DOHH2 (cell line): ENCODE measurements around the gene MAP3K5.

ENCODE experiments used
- H3F3A ChIP-seq: fragments of 200-600 bp; sonication (generic), shearing (Covaris generic); 2 replicates; pipeline ENCODE4 v1.6.0; 2016; ENCODE audit warnings: antibody characterized with exemption, mild to moderate bottlenecking; ENCODE audit not compliant: control insufficient read depth, insufficient read depth
- H3K27ac ChIP-seq: fragments of 200-600 bp; sonication (generic); 2 replicates; pipeline ENCODE4 v1.5.1; 2014; ENCODE audit warnings: low read depth, mild to moderate bottlenecking, low read length, moderate library complexity
- H3K27me3 ChIP-seq: fragments of 200-600 bp; sonication (generic); 2 replicates; pipeline ENCODE4 v1.6.1; 2014; ENCODE audit warnings: mild to moderate bottlenecking, low read length, mixed read lengths; ENCODE audit not compliant: control insufficient read depth
- H3K36me3 ChIP-seq: fragments of 200-600 bp; sonication (generic); 2 replicates; pipeline ENCODE4 v1.6.1; 2014; ENCODE audit warnings: mild to moderate bottlenecking, low read length, moderate library complexity, mixed read lengths; ENCODE audit not compliant: control insufficient read depth
- H3K4me1 ChIP-seq: fragments of 200-600 bp; sonication (generic); 2 replicates; pipeline ENCODE4 v1.6.1; 2014; ENCODE audit warnings: mild to moderate bottlenecking, low read length, mixed read lengths; ENCODE audit not compliant: control insufficient read depth
- H3K4me2 ChIP-seq: fragments of 200-600 bp; sonication (generic); 2 replicates; pipeline ENCODE4 v1.6.0; 2014; ENCODE audit warnings: mild to moderate bottlenecking, low read length, moderate library complexity
- H3K4me3 ChIP-seq: fragments of 200-600 bp; sonication (generic); 2 replicates; pipeline ENCODE4 v1.5.1; 2014; ENCODE audit warnings: mild to moderate bottlenecking, low read length, mixed read lengths
- H3K79me2 ChIP-seq: fragments of 200-600 bp; sonication (generic); 2 replicates; pipeline ENCODE4 v1.6.1; 2014; ENCODE audit warnings: mild to moderate bottlenecking, low read length, mixed read lengths; ENCODE audit not compliant: control insufficient read depth
- H3K9me2 ChIP-seq: fragments of 200-600 bp; sonication (generic); replicated peaks from 2 replicates; pipeline ENCODE4 v1.6.1; 2014; ENCODE audit warnings: mild to moderate bottlenecking, low read length, mixed read lengths; ENCODE audit not compliant: control insufficient read depth
- H3K9me3 ChIP-seq: fragments of 200-600 bp; sonication (generic); 2 replicates; pipeline ENCODE4 v1.6.1; 2014; ENCODE audit warnings: antibody characterized with exemption, low read length, mixed read lengths; ENCODE audit not compliant: control insufficient read depth, insufficient read depth
- H4K20me1 ChIP-seq: fragments of 200-600 bp; sonication (generic); 2 replicates; pipeline ENCODE4 v1.6.0; 2014; ENCODE audit warnings: low read depth, mild to moderate bottlenecking, antibody characterized with exemption, low read length, moderate library complexity; ENCODE audit not compliant: control insufficient read depth, insufficient read depth
- EZH2phosphoT487 ChIP-seq: fragments of 200-600 bp; sonication (generic); IDR thresholded peaks from 2 replicates; pipeline ENCODE4 v1.6.1; 2017; ENCODE audit warnings: borderline replicate concordance, mild to moderate bottlenecking, antibody characterized with exemption, low read length, moderate library complexity, mixed read lengths
- TF ChIP-seq, protein P1 (sequence below): fragments of 200-600 bp; sonication (generic); IDR thresholded peaks from one replicate; pipeline ENCODE4 v1.5.1; 2014; ENCODE audit warnings: antibody characterized with exemption, mild to moderate bottlenecking, low read depth, low read length; ENCODE audit not compliant: poor library complexity, severe bottlenecking

Gene MAP3K5

DNA sequence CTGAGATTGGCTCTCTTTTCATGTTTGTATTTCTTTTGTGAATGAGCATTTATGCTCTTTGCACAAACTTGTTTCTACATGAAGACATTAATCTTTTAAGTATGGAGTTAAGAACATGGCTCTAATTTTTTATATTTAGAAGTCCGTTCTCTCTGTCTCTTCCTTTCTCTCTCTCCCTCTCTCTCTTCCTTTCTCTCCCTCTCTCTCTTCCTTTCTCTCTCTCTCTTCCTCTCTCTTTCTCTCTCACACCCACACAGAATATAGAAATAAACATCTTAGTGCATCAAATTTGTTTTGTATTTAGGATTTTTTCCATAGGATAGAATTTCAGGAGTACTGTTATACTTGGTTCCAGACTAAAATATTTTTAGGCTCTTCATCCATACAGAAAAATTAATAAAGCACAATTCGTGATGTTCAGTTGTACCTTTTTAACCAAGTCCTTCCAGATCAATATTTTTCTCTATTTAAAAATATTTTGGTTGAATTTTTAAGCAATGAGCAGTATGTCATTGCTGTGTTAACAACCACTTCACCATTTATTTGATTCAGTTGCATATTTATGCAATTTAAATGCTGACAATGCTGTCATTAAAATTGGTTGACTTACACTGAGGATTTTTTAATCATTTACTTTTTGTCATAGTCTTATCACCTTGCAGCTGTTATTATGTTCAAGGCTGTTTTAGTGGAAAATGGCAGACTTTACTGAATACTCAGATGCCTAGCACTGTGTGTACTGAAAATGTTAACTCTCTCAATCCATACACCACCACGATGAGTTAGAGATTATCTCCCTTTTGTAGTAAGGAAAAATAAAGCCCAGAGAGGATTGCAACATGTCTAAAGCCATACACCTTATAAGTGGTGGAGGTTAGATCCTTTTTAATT is 129.7 kb downstream of the MAP3K5 start:
- no peaks in the 10 kb centered on the region for H3K27me3 ChIP-seq
- no peaks in the 10 kb centered on the region for H3K9me3 ChIP-seq
- H3K4me2 ChIP-seq: no peak overlapping the region
- no peak overlapping the region for H3K27ac ChIP-seq
- H4K20me1 ChIP-seq: no peaks in the 10 kb centered on the region
- no peak for TF ChIP-seq EZH2phosphoT487
- TF ChIP-seq, protein P1, sequence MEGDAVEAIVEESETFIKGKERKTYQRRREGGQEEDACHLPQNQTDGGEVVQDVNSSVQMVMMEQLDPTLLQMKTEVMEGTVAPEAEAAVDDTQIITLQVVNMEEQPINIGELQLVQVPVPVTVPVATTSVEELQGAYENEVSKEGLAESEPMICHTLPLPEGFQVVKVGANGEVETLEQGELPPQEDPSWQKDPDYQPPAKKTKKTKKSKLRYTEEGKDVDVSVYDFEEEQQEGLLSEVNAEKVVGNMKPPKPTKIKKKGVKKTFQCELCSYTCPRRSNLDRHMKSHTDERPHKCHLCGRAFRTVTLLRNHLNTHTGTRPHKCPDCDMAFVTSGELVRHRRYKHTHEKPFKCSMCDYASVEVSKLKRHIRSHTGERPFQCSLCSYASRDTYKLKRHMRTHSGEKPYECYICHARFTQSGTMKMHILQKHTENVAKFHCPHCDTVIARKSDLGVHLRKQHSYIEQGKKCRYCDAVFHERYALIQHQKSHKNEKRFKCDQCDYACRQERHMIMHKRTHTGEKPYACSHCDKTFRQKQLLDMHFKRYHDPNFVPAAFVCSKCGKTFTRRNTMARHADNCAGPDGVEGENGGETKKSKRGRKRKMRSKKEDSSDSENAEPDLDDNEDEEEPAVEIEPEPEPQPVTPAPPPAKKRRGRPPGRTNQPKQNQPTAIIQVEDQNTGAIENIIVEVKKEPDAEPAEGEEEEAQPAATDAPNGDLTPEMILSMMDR: no peak
- H3K4me3 ChIP-seq: no peak overlapping the region
- H3K36me3 ChIP-seq: no peaks in the 10 kb centered on the region
- no peaks in the 10 kb centered on the region for H3K4me1 ChIP-seq
- H3K79me2 ChIP-seq: no peaks in the 10 kb centered on the region
- no peaks in the 10 kb centered on the region for H3K9me2 ChIP-seq
- no peaks in the 10 kb centered on the region for H3F3A ChIP-seq

DNA sequence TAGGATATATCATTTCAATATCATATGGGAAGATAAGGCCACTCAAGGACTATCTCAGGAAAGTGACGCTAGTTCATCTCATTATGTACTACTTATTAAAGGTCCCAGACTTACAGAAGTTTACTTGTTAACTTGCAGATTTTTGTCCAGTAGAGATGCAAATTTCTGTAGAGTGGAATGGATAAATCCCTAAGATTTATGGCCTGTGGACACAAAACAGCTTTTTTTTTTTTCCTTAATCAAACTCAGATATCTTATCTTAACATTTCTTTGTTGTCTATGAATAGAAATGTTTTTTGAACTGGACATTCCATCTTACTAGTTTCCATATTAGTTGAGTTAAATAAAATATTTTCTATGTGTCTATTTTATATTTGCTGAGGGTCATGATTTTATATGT is 131.6 kb downstream of the MAP3K5 start:
- no peaks in the 10 kb centered on the region for H3K79me2 ChIP-seq
- TF ChIP-seq EZH2phosphoT487: no peak
- TF ChIP-seq, protein P1: no peak
- no peak overlapping the region for H3K4me3 ChIP-seq

DNA sequence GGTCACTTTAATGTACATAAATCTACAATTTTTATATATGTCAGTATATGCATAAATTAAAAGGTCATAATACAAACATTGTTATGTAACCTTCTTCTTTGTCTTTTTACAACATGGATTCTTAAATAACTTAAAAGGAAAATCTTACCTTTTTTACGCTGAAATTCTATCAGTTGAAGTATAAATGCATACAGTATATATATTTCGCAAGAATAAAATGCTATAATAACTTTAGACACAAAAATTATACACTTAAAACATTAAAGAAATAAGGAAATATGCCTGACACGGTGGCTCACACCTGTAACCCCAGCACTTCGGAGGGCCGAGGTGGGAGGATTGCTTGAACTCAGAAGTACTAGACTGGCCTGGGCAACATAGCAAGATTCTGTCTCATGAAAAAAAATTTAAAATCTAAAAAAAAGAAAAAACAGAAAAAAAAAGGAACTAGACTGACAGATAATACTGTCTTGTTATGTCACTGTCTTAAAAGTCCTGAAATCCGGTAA is 132.2 kb downstream of the MAP3K5 start:
- no peak overlapping the region for H3K27ac ChIP-seq
- no peaks in the 10 kb centered on the region for H3F3A ChIP-seq
- no peaks in the 10 kb centered on the region for H3K4me1 ChIP-seq
- H3K27me3 ChIP-seq: no peaks in the 10 kb centered on the region
- no peaks in the 10 kb centered on the region for H4K20me1 ChIP-seq
- no peaks in the 10 kb centered on the region for H3K9me2 ChIP-seq
- H3K36me3 ChIP-seq: no peaks in the 10 kb centered on the region
- H3K4me2 ChIP-seq: no peak overlapping the region
- TF ChIP-seq, protein P1: no peak
- TF ChIP-seq EZH2phosphoT487: no peak
- no peak overlapping the region for H3K4me3 ChIP-seq
- no peaks in the 10 kb centered on the region for H3K79me2 ChIP-seq
- no peaks in the 10 kb centered on the region for H3K9me3 ChIP-seq

More for the DNA sequence above, 131.6 kb downstream of the MAP3K5 start:
- no peaks in the 10 kb centered on the region for H3K36me3 ChIP-seq
- H4K20me1 ChIP-seq: no peaks in the 10 kb centered on the region
- no peaks in the 10 kb centered on the region for H3K9me2 ChIP-seq
- no peaks in the 10 kb centered on the region for H3F3A ChIP-seq
- H3K4me1 ChIP-seq: no peaks in the 10 kb centered on the region
- no peak overlapping the region for H3K4me2 ChIP-seq
- no peaks in the 10 kb centered on the region for H3K27me3 ChIP-seq
- no peaks in the 10 kb centered on the region for H3K9me3 ChIP-seq
- H3K27ac ChIP-seq: no peak overlapping the region
